GM10266 (cell line): ENCODE results near the gene SUPT20HL1.

Experiments
- DNase-seq: peaks from one replicate; pipeline ENCODE4 v3.0.0; 2012; ENCODE audit errors: extremely low spot score
- TF ChIP-seq, protein P1 (sequence below): IDR thresholded peaks from 2 replicates; pipeline ENCODE4 v1.5.1; 2012; ENCODE audit warnings: mild to moderate bottlenecking, low read depth; ENCODE audit not compliant: control insufficient read depth, insufficient read depth; ENCODE audit errors: missing control alignments

Gene SUPT20HL1

DNA sequence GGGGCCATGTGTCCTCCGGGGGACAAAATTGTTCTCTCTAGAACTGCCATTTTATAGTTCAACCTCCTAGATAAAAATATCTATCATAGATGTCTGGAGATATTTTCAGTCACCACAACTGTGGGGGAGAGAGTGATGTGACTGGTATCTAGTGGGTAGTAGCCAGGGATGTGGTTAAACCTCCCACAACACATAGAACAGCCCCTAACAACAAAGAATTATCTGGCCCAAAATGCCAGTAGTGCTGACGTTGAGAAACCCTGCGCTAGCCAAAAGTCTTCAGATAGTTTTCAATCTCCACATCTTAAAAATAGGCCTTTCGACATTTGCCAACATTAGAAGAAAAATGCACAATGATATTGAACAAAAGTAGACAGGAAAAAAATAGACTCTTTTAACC is 27.6 kb upstream of the SUPT20HL1 start:
- TF ChIP-seq, protein P1, sequence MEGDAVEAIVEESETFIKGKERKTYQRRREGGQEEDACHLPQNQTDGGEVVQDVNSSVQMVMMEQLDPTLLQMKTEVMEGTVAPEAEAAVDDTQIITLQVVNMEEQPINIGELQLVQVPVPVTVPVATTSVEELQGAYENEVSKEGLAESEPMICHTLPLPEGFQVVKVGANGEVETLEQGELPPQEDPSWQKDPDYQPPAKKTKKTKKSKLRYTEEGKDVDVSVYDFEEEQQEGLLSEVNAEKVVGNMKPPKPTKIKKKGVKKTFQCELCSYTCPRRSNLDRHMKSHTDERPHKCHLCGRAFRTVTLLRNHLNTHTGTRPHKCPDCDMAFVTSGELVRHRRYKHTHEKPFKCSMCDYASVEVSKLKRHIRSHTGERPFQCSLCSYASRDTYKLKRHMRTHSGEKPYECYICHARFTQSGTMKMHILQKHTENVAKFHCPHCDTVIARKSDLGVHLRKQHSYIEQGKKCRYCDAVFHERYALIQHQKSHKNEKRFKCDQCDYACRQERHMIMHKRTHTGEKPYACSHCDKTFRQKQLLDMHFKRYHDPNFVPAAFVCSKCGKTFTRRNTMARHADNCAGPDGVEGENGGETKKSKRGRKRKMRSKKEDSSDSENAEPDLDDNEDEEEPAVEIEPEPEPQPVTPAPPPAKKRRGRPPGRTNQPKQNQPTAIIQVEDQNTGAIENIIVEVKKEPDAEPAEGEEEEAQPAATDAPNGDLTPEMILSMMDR: no peak
- no peak for DNase-seq

DNA sequence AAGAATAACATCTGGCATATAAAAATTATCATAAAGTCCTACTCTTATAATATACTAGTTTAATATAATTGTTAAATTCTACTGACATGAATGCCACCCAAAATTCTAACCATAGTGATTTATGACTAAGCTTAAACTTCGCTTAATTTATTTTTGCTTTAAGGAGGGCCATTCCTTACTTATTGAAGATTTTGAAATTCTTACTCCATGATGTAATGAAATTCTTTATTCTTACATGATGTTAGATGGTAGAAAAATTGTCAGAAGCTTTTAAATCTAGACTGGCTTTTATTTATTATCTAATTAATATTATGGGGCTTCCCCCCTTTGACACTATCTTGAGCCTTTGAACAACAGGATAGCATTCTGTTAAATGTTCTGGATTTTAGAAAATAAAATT is 27.1 kb upstream of the SUPT20HL1 start:
- DNase-seq: no peak
- TF ChIP-seq, protein P1: no peak

DNA sequence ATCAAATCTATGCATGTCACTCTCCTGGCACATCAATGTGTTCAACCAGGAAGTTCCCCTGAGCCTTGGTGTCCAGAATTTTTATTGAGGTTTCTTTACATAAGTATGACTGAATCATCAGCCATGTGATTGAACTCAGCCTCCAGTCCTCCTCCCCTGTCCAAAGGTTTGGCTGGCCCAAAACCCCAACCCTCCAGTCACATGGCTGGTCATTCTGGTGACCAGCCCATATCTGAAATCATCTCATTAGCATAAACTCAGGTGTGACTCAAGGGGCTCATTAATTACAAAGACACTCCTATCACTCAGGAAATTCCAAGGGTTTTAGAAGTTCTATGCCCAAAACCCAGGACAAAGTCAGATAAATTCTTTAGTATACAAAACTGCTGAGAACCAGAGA is 26.0 kb upstream of the SUPT20HL1 start:
- DNase-seq: no peak
- TF ChIP-seq, protein P1: no peak

DNA sequence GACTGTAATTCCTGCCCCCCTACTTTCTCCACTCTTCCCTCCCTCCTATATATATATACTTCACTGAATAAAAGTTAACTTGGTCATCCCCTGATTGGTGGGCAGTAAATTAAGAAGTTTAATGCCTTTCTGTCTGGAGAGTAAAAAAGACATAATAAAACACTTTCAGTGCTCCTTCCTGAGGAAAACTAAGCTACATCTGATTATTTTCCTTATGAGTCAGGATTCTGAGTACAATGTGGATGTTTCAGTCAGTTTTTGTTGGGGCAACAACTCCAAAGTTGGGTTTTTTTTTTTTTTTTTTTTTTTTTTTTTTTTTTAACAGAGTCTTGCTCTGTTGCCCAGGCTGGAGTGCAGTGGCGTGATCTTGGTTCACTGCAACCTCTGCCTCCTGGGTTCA is 24.6 kb upstream of the SUPT20HL1 start:
- DNase-seq: no peak

DNA sequence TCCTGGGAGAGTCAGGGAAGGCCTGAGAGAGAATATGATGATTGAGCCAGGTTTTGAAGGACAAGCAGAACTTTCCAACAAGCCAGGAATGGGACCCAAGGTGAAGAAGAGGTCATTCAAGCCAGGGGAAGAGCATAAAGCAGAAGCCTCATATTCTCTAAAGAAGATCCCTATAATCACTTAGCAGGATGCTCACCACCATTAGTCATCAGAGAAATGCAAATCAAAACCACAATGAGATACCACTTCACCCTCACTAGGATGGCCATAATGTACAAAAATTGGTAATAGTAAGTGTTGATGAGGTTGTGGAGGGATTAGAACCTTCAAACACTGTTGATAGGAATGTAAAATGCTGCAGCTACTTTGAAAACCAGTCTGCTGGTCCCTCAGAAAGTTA is 20.5 kb upstream of the SUPT20HL1 start:
- TF ChIP-seq, protein P1: no peak
- DNase-seq: no peak

More for the DNA sequence above, 24.6 kb upstream of the SUPT20HL1 start:
- TF ChIP-seq, protein P1: no peak

DNA sequence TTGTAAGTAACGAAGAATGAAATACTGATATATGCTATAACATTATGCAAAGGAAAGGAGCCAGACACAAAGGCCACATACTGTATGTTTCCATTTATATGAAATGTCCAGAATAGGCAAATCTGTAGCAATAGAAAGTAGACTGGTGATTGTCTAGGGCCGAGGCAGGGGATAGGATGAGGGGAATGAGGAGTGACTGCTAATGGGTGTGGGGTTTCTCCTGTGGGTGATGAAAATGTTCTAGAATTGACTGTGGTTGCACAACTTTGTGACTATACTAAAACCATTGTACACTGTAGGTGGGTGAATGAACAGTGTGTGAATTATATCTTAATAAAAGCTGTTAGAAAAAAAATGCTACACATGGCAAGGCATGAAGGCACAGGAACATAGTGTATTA is 19.9 kb upstream of the SUPT20HL1 start:
- TF ChIP-seq, protein P1: no peak
- no peak for DNase-seq

DNA sequence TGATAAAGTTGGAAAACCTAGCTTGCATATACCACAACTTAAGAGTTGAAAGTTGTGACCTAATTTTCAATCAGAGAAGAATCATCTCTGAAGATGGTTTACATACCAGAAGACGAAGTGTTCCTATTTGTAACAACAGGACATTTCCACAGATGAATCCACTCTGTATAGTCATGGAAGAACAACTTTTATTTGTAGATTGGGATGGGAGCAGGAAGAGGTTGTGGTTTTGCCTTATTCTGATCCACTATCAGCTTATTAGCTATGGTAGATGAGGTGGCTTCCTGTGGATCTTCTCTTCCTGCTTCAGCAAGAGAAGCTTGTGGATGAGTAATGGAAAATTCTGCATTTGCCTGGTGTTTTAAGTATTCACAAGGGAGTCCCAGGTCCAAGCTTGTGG is 18.6 kb upstream of the SUPT20HL1 start:
- no peak for DNase-seq
- TF ChIP-seq, protein P1: no peak
